Activated CD4-positive, alpha-beta memory T cell treated with anti-CD3 and anti-CD28 coated beads, Interleukin-2, amount 10 ng/mL, durations not matched to agents 7 days and 5 days (primary cell): ENCODE results near the gene SELENBP1. TPM values are rescaled to one million over a fixed set of nuclear protein-coding genes. Genes with fewer than 3 reads are reported as not detected.
A peak's percentile ranks its signal among the peaks of the same experiment; 100 is the strongest.

Experiments
- CTCF ChIA-PET: fragments of 350-600 bp; sonication (Branson Sonifier 250); formaldehyde crosslinking; loops from one replicate; lab custom pipeline; 2021; ENCODE audit warnings: antibody characterized with exemption, inconsistent platforms; lab: Charles Lee
- POLR2A ChIA-PET: fragments of 350-600 bp; sonication (Branson Sonifier 250); formaldehyde crosslinking; loops from one replicate; lab custom pipeline; 2021; ENCODE audit warnings: antibody characterized with exemption; lab: Charles Lee
- DNase-seq: peaks from one replicate; pipeline ENCODE4 v3.0.0-alpha.2; 2020
- H3K27ac Mint-ChIP-seq: one replicate; pipeline ENCODE4 v1.8.0; 2021; ENCODE audit warnings: mild to moderate bottlenecking, mixed read lengths
- H3K27me3 Mint-ChIP-seq: one replicate; pipeline ENCODE4 v1.8.0; 2021; ENCODE audit warnings: mixed read lengths
- H3K36me3 Mint-ChIP-seq: one replicate; pipeline ENCODE4 v1.8.0; 2021; ENCODE audit warnings: low read depth, mixed read lengths
- H3K4me1 Mint-ChIP-seq: one replicate; pipeline ENCODE4 v1.8.0; 2021; ENCODE audit warnings: mixed read lengths
- H3K4me3 Mint-ChIP-seq: one replicate; pipeline ENCODE4 v1.8.0; 2021; ENCODE audit warnings: mild to moderate bottlenecking, mixed read lengths
- H3K9me3 Mint-ChIP-seq: one replicate; pipeline ENCODE4 v1.8.0; 2021; ENCODE audit warnings: mixed read lengths
- total RNA-seq, 2 experiments: library from RNA; stranded (reverse); gene quantifications; one replicate each; pipeline ENCODE4 v1.2.3, GENCODE V29; 2021

Gene SELENBP1
- total RNA-seq, 2 experiments from 2014 or later = not detected

- CTCF ChIA-PET = interaction anchor here (1.8 kb wide), 1 partner anchor 47 kb away, joined by 4 read pairs; no protein-coding TSS in a partner anchor
- DNase-seq = no peak
- Mint-ChIP-seq H3K4me1 (peaks cover 39% of the 10 kb centered on the region), H3K27me3 (no peaks in the 10 kb centered on the region), H3K4me3 (peak overlapping the region; percentile 88), H3K27ac (peak overlapping the region; percentile 94), H3K9me3 (peaks cover 11% of the 10 kb centered on the region), H3K36me3 (peaks cover 48% of the 10 kb centered on the region)
- POLR2A ChIA-PET = interaction anchor here (0.5 to 2.3 kb wide), 12 partner anchors 8 to 112 kb away, joined by 3 to 15 read pairs (median 5); partner anchors contain the start of genes PI4KB, POGZ, PSMB4 and PSMD4
These were observed 24.8 kb downstream of the SELENBP1 start for GRCh38 chr1:151347523-151348246.

- CTCF ChIA-PET = interaction anchor here (1.8 kb wide), 1 partner anchor 46 kb away, joined by 4 read pairs; no protein-coding TSS in a partner anchor
- H3K36me3 Mint-ChIP-seq = peaks cover 48% of the 10 kb centered on the region
- POLR2A ChIA-PET = interaction anchor here (0.9 to 2.3 kb wide), 10 partner anchors 9 to 112 kb away, joined by 3 to 15 read pairs (median 5); partner anchors contain the start of genes PI4KB, POGZ, PSMB4 and PSMD4
- peaks cover 7% of the 10 kb centered on the region for H3K9me3 Mint-ChIP-seq
- no peaks in the 10 kb centered on the region for H3K27me3 Mint-ChIP-seq
- peak; percentile 96 for DNase-seq
- H3K27ac Mint-ChIP-seq = peak within 1 kb of the TSS; percentile 94
- peak within 1 kb of the TSS; percentile 88 for H3K4me3 Mint-ChIP-seq
- H3K4me1 Mint-ChIP-seq = peaks cover 39% of the 10 kb centered on the region
These were observed 25.6 kb downstream of the SELENBP1 start, which contains the start of gene RFX5 for GRCh38 chr1:151346769-151347522. RFX5 (minus strand) TSS chr1:151347252; CDS start chr1:151346320, 932 bp downstream.

- CTCF ChIA-PET = interaction anchor here (0.5 kb wide), 1 partner anchor 246 kb away, joined by 4 read pairs; no protein-coding TSS in a partner anchor
- DNase-seq = no peak
- no peaks in the 10 kb centered on the region for H3K27me3 Mint-ChIP-seq
- H3K9me3 Mint-ChIP-seq = peaks cover 3% of the 10 kb centered on the region
- H3K4me3 Mint-ChIP-seq = peak overlapping the region; percentile 88
- POLR2A ChIA-PET = interaction anchor here (0.6 to 2.3 kb wide), 8 partner anchors 8 to 113 kb away, joined by 3 to 15 read pairs (median 5); partner anchors contain the start of genes PI4KB, POGZ, PSMB4 and PSMD4
- peaks cover 39% of the 10 kb centered on the region for H3K4me1 Mint-ChIP-seq
- peak overlapping the region; percentile 94 for H3K27ac Mint-ChIP-seq
- H3K36me3 Mint-ChIP-seq = peaks cover 48% of the 10 kb centered on the region
These were observed 26.3 kb downstream of the SELENBP1 start for GRCh38 chr1:151346082-151346768.

GRCh38 chr1:151344291-151344690 is 28.2 kb downstream of the SELENBP1 start:
- POLR2A ChIA-PET = interaction anchor here (1.0 to 1.8 kb wide), 6 partner anchors 14 to 89 kb away, joined by 3 to 7 read pairs (median 4); partner anchors contain the start of genes PI4KB, PSMB4 and ZNF687
- Mint-ChIP-seq H3K27me3 (no peaks in the 10 kb centered on the region), H3K9me3 (no peaks in the 10 kb centered on the region), H3K4me3 (no peak overlapping the region), H3K27ac (peak overlapping the region; percentile 26), H3K36me3 (peaks cover 50% of the 10 kb centered on the region), H3K4me1 (peaks cover 49% of the 10 kb centered on the region)
- no peak for DNase-seq
- CTCF ChIA-PET = interaction anchor here (1.4 kb wide), 1 partner anchor 44 kb away, joined by 11 read pairs; no protein-coding TSS in a partner anchor

DNA sequence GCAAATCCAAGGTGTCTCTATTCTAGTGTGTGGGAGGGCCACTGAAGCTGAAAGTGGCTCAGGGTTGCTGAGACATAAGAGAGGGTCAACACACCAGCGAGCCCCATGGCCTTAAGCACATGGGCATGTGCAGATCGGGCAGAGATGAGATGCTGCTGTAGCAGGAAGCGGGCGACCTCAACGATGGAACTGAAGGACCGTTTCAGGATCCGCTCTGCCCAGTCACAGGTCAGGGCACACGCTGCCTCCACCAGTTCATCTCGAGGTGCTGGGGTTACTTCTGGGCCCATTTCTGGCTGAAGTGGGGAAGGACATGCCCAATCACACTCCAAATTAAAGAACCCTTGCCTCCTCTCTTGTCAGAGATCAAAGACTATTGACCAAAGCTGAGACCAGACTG is 28.9 kb downstream of the SELENBP1 start:
- Mint-ChIP-seq H3K27ac (peak overlapping the region; percentile 18), H3K4me3 (no peak overlapping the region), H3K4me1 (peaks cover 49% of the 10 kb centered on the region), H3K9me3 (no peaks in the 10 kb centered on the region), H3K36me3 (peaks cover 50% of the 10 kb centered on the region), H3K27me3 (no peaks in the 10 kb centered on the region)
- ChIA-PET CTCF (interaction anchor here (1.4 kb wide), 1 partner anchor 43 kb away, joined by 11 read pairs; no protein-coding TSS in a partner anchor), POLR2A (interaction anchor here (1.0 to 1.7 kb wide), 5 partner anchors 13 to 89 kb away, joined by 3 to 5 read pairs (median 4); partner anchors contain the start of genes PSMB4 and ZNF687)
- DNase-seq = no peak

GRCh38 chr1:151342569-151342968 is 29.9 kb downstream of the SELENBP1 start:
- POLR2A ChIA-PET = interaction anchor here (0.5 to 1.2 kb wide), 3 partner anchors 15 to 56 kb away, joined by 3 to 5 read pairs (median 4); partner anchors contain the start of gene PSMB4
- Mint-ChIP-seq H3K4me1 (peaks cover 42% of the 10 kb centered on the region), H3K27me3 (no peaks in the 10 kb centered on the region), H3K9me3 (no peaks in the 10 kb centered on the region), H3K27ac (no peak overlapping the region), H3K4me3 (no peak overlapping the region), H3K36me3 (peaks cover 50% of the 10 kb centered on the region)
- CTCF ChIA-PET = interaction anchor here (0.7 to 6.4 kb wide), 4 partner anchors 22 to 56 kb away, joined by 4 to 113 read pairs (median 12); partner anchors contain the start of gene PSMB4
- no peak for DNase-seq

DNA sequence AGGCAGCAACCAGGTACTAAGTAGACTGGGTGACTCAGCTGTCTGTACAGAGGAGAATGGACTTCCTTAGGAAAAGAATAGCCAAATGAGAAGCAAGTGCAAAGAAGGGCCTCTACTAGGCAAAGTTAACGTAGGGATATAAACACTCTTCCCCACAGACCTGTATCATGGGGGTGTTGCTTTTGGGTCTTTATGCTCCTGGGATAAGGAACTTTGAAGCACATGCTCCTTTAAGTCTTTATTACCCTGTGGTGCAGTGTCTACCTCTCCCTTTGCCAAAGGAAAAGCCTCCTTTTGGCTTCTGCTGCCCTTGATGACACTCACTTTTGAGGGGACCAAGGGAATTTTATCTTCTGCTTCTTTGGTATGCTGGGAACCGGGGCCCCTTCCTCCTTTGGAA is 30.5 kb downstream of the SELENBP1 start:
- no peaks in the 10 kb centered on the region for H3K9me3 Mint-ChIP-seq
- H3K36me3 Mint-ChIP-seq = peaks cover 49% of the 10 kb centered on the region
- peak overlapping the region; percentile 18 for H3K27ac Mint-ChIP-seq
- H3K27me3 Mint-ChIP-seq = no peaks in the 10 kb centered on the region
- ChIA-PET CTCF (interaction anchor here (1.3 to 6.4 kb wide), 5 partner anchors 9 to 69 kb away, joined by 5 to 113 read pairs (median 19); partner anchors contain the start of gene PSMB4), POLR2A (interaction anchor here (1.2 to 2.5 kb wide), 4 partner anchors 13 to 185 kb away, joined by 3 to 20 read pairs (median 8); partner anchors contain the start of genes PI4KB and TNFAIP8L2)
- H3K4me3 Mint-ChIP-seq = no peak overlapping the region
- peaks cover 38% of the 10 kb centered on the region for H3K4me1 Mint-ChIP-seq
- DNase-seq = no peak

DNA sequence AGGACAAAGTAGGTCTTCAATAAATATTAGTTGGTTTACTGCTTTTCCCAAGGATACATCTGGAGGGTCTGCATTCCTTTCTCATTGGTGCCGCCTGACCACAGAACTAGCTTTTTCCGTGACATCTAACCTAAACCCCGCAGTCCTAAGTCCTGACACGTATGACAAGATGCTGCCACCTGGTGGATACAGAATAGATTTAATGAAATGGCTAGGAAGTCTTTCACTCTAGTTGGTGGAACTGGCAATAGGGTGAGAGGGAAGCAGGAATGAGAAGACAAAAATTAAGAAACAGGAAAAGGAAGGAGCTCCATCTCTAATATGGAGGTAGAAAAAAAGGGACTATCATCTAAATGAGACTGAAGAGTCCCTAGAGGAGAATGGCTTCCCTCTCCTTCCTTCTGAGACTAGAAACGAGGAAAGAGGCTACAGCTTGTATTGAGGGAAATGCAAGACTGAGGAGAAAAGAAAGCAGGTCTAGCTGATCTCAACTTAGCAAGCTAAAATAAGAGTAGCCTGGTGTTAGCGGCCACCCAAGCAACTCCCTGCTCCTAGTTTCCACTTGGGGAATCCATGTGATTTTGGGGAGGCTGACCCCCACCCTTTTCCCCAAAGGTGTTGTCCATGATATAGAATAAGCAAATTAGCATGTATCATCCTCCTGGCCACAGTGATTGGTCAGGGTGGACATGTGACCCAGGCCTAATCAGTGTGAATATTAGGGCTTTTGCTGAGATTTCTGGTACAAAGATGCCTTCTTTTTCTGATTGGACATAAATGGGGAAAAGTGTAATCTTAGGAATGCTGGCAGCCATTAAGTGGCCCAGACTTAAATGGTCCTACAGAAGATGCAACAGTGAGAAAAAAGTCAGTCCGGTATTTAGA is 31.4 kb downstream of the SELENBP1 start:
- peak; percentile 51 for DNase-seq
- peaks cover 30% of the 10 kb centered on the region for H3K4me1 Mint-ChIP-seq
- H3K4me3 Mint-ChIP-seq = no peak overlapping the region
- H3K36me3 Mint-ChIP-seq = peaks cover 40% of the 10 kb centered on the region
- no peaks in the 10 kb centered on the region for H3K9me3 Mint-ChIP-seq
- ChIA-PET CTCF (interaction anchor here (0.6 to 6.4 kb wide), 33 partner anchors 9 to 335 kb away, joined by 3 to 113 read pairs (median 5); partner anchors contain the start of genes PI4KB, PIP5K1A, PSMB4 and PSMD4), POLR2A (interaction anchor here (0.5 to 2.5 kb wide), 14 partner anchors 10 to 496 kb away, joined by 3 to 20 read pairs (median 6); partner anchors contain the start of genes PI4KB, PSMB4 and TNFAIP8L2)
- H3K27me3 Mint-ChIP-seq = no peaks in the 10 kb centered on the region
- H3K27ac Mint-ChIP-seq = no peak overlapping the region

- CTCF ChIA-PET = interaction anchor here (0.8 to 6.4 kb wide), 3 partner anchors 34 to 338 kb away, joined by 3 to 113 read pairs (median 31); partner anchors contain the start of gene ZNF687
- POLR2A ChIA-PET = interaction anchor here (1.2 to 1.4 kb wide), 2 partner anchors 9 to 62 kb away, joined by 4 to 11 read pairs; partner anchors contain the start of genes PI4KB and PSMB4
- Mint-ChIP-seq H3K36me3 (peaks cover 4% of the 10 kb centered on the region), H3K27ac (peak overlapping the region; percentile 15), H3K27me3 (no peaks in the 10 kb centered on the region), H3K9me3 (no peaks in the 10 kb centered on the region), H3K4me3 (no peak overlapping the region), H3K4me1 (peaks cover 9% of the 10 kb centered on the region)
- no peak for DNase-seq
These were observed 35.9 kb downstream of the SELENBP1 start for GRCh38 chr1:151336556-151336955.

GRCh38 chr1:151334822-151335221 is 37.7 kb downstream of the SELENBP1 start:
- no peaks in the 10 kb centered on the region for H3K36me3 Mint-ChIP-seq
- ChIA-PET POLR2A (no interaction called here), CTCF (no interaction called here)
- H3K27me3 Mint-ChIP-seq = no peaks in the 10 kb centered on the region
- H3K9me3 Mint-ChIP-seq = no peaks in the 10 kb centered on the region
- DNase-seq = no peak
- peaks cover 3% of the 10 kb centered on the region for H3K4me1 Mint-ChIP-seq
- H3K4me3 Mint-ChIP-seq = no peak overlapping the region
- H3K27ac Mint-ChIP-seq = no peak overlapping the region
